Measurements from ENCODE around the gene MS4A6A.
"Not testable (repeated sequence)": the region's sequence is repeated elsewhere in the genome, so short reads cannot be mapped to it uniquely, and the experiment has no call there.

MS4A6A gene

GRCh38 chr11:60183591-60184205, 815 bp upstream of the MS4A6A start:
- no peak for DNase-seq

DNA sequence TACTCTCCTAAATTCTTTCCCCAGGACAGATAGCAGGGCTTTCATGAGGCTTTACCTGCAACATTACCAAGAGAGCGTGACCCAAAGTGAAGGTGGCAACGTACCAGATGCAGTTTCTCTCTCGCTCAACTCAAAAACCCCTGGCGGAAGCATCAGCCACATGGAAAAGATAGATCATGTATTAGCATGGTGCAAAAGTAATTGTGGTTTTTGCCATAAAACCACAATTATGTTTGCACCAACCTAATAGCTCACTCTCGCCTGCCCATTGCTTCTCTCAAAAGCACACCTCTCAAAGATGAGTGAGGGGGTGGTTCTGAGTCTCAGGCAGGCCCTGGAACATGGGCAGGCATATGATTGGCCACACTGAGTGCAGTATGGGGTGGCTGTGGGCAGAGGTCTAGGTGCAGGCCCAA, 7.0 kb downstream of the MS4A6A start:
- DNase-seq = no peak

DNA sequence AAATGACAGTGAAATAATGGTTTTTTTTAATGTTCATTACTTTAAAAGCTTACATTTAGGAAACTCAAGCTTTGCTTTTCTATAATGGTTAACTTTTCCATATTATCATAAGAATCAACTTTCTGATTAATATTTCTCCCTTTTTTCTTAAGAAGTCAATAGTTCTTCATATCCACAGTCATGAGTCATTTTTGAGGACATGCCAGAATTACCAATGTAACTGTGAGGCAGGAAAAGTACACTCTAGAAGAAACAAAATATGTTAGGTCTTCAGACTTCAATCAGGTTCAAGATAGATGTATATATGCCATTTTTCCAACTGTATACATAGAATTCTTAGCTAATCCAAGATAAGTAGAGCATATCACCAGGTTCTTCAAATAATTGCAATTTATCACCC, 10.9 kb downstream of the MS4A6A start:
- no peak for DNase-seq

DNA sequence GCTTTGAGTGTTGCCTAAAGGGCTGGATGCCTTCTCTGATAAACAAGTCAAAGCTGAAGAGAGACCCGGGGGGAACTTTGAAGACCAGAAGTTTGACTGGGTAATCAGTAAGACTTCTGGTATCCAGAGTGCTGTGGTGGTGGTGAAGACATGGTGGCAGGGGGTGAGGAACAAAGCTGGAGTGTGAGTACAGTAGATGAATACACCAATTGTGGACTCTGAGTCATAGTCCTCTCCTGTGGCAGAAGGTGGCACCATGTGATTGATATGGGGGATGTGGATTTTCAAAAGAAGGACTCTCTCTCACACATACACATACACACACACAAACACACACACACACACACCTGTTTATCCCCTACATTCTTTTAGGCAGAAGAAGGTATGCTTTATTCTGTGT, 12.3 kb downstream of the MS4A6A start:
- no peak for DNase-seq

- no peak for DNase-seq
Observed at GRCh38 chr11:60169264-60169915, 13.5 kb downstream of the MS4A6A start.

- DNase-seq = no peak
Observed at GRCh38 chr11:60168306-60168705, 14.6 kb downstream of the MS4A6A start.

DNA sequence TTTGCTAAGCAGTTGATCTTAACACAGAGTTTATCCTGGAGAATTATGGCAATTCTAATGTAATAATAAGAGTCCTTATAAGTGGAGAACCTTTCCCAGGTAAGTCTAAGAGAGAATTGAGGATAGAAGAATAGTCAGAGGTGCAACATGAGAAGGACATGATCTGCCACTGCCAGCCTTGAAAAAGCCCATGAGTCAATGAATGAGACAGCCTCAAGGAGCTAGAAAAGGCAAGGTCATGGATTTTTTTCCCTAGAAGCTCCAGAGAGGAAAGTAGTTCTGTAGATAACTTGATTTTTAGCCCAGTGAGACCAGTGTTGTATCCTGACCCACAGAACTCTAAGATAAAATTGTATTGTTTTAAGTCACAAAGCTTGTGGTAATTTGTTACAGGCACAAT, 16.9 kb downstream of the MS4A6A start:
- no peak for DNase-seq

- DNase-seq = no peak
Observed at GRCh38 chr11:60165538-60165937, 17.3 kb downstream of the MS4A6A start.

- DNase-seq = no peak
Observed at GRCh38 chr11:60164550-60165075, 18.3 kb downstream of the MS4A6A start.

GRCh38 chr11:60161766-60162165, 21.1 kb downstream of the MS4A6A start:
- DNase-seq = no peak

GRCh38 chr11:60161107-60161506, 21.8 kb downstream of the MS4A6A start:
- DNase-seq = no peak

DNA sequence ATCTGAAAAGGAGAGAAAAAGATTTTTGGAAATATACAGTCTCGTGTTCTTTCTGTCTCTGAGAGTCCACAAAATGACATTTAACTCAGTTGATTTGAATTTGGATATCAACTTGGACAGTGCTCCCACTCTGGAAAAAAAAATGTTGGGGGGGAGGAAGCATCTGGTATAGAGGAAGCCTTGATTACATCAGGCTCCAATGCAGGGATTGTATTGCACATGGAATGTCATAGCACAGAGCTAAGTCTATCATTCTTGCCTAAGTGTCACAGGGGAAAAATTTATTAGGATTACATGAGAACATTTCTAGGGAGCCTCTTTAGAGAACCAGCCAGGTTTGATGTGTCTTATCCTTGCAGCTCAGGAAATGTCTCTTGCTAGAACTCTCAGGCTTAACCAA, 23.0 kb downstream of the MS4A6A start:
- no peak for DNase-seq

GRCh38 chr11:60159284-60159683, 23.6 kb downstream of the MS4A6A start:
- no peak for DNase-seq

GRCh38 chr11:60158636-60159035, 24.2 kb downstream of the MS4A6A start:
- no peak for DNase-seq

DNA sequence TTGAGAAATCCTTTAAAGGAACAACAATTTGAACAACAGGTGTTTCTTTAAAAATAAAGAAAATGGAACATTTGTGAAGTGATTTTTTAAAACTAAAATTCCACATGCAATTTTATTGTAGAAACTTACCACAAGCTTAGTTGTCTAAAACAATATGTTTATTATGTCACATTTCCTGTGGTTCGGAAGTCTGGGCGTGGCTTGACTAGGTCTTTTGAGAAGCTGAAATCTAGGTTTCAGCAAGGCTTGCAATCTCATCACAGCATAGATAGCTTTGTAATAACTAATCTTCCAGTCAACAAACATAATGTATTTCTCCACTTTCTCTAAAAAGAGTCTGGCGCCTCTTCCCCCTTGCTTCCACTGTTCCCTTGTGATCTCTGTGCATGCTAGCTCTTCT, 27.0 kb downstream of the MS4A6A start:
- no peak for DNase-seq

DNA sequence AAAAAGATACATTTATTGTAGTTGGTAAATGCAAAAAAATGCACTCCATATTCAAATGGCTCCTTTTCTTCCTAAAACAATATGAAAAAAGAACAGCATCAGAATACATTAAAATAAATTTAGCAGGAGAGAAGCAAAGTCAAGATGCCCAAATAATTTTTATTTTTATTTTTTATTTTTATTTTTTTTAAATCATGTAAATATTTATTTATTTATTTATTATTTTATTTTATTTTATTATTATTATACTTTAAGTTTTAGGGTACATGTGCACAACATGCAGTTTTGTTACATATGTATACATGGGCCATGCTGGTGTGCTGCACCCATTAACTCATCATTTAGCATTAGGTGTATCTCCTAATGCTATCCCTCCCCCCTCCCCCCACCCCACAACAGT, 30.2 kb downstream of the MS4A6A start:
- DNase-seq = not testable (repeated sequence)

DNA sequence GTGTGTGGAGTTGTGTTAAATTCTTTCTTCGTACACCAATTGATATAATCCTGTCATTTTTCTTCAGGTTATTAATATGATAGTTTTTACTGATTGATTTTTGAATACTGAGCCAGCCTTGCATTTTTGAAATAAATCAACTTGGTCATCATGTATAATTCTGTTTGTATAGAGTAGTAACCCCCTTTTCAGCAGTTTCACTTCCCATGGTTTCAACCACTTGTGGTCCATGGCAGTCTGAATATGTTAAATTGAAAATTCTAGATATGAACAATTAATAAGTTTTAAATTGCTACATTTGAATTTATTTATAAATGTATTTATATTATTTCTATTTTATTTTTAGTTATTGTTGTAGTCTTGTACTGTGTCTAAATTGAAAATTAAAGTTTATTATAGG, 32.6 kb downstream of the MS4A6A start:
- no peak for DNase-seq

- no peak for DNase-seq
Observed at GRCh38 chr11:60145677-60146076, 37.2 kb downstream of the MS4A6A start.

- no peak for DNase-seq
Observed at GRCh38 chr11:60143768-60144167, 39.1 kb downstream of the MS4A6A start.

- no peak for DNase-seq
Observed at GRCh38 chr11:60133917-60134316, 49.0 kb downstream of the MS4A6A start.

DNA sequence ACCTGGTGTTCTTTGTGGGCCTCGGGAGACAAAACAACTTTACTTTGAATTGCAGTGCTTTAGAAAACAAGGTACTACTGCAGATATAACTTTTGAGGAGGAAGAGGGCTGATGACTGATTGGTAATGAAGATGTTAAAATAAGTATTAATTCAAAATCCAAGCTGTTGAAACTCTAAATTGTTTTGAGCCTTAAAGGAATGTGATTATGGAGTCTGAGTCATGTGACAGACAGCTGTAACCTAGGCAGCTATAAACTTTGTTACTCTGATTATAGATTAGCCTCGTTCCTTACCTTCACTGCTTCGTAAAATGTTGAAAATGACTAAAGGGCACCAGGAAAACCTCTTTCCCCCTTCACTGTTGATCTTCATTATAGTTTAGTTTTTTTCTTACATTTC, 51.0 kb downstream of the MS4A6A start:
- DNase-seq = no peak

DNA sequence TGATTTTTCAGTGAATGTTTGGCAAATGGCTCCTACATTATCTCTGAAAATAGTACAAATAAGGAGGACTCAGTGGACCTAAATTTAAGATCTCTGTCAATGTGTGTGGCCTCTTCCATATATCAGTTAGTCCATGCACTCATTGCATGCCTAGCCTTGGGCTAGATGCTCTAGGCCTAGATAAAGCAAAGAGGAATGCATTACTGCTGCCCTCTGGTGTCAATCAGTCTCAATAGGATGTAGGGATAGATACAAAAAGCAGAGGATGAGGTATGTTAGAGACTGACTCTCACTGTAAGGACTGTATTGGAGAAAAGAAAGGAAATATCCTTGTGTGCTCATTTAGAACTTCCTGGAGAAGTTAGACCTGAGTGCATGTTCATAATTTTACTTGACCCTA, 52.4 kb downstream of the MS4A6A start:
- DNase-seq = no peak

- DNase-seq = no peak
Observed at GRCh38 chr11:60129853-60130252, 53.0 kb downstream of the MS4A6A start.

- DNase-seq = not testable (repeated sequence)
Observed at GRCh38 chr11:60128866-60129265, 54.0 kb downstream of the MS4A6A start.

DNA sequence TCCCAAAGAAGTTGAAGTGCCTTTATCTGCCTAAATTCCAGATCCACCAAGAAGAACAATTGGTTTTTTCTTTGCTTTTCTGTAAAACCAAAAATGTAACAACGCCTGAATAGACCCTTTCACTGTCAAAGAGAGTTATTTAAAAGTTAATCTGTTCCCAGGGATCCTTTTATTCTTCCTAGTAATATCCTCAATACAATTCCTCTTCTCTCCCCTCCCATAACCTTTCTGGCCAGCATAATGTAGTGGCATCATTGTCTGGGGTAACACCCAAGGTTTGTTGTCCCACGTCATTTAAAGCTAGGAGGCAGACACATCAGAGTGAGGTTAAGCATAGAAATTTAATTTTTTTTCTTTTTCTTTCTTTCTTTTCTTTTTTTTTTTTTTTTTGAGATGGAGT, 54.5 kb downstream of the MS4A6A start:
- DNase-seq = no peak
